CD1c-positive myeloid dendritic cell (primary cell): Measurements from ENCODE around the gene LZTS2.

Experiments
- DNase-seq: peaks from one replicate; pipeline ENCODE4 v3.0.0-alpha.2; 2016; ENCODE audit errors: extremely low spot score

The LZTS2 gene

DNA sequence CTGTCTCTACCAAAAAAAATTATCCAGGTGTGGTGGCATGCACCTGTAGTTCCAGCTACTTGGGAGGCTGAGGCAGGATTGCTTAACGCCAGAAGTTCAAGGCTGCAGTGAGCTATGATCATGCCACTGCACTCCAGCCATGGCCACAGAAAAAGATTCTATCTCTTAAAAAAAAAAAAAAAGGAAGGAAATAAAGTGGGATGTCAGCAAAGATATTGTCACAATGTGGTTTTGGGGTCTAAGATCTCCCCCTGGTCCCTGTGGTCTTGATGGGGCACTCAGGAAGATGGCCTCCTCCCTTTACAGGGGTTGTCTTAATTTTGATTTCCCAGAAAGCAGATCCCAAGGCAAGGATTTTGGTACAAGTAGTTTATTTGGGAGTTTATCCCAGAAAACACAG is 54.7 kb downstream of the LZTS2 start:
- DNase-seq, result no peak

DNA sequence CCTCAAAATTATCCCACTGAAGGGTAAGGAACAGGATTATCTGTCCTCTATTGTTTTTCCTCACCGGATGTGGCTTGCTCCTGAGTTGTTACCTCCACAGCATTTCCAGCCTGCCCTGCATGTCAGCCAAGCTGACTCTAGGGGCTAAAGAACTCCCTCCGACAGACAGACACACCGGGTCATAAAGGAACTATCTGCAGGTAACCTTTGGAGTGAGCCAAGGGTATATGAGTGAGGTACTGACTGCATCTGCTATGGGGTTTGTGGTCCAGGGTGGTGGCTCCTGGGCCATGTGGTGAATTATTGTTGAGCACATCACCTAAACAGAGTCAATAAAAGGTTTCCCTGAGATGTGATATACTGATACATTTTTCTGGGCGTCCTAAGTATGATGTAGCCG is 55.3 kb downstream of the LZTS2 start:
- DNase-seq, result no peak

DNA sequence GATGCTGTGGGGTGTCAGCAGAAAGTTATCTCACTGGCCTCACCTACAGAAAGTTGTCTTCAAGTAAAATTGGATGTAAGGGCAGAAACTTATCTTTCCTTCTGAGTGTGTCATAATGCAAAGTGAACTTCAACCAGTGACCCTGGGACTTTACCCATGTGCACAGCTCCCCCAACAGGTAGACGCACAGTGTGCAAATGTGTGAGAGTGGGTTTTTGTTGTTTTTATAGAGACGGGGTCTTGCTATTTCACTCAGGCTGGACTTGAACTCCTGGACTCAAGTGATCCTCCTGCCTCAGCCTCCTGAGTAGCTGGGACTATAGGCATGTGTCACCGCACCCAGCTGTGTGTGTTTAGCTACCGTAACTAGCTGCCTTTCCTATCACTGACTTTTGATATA is 55.8 kb downstream of the LZTS2 start:
- no peak for DNase-seq

DNA sequence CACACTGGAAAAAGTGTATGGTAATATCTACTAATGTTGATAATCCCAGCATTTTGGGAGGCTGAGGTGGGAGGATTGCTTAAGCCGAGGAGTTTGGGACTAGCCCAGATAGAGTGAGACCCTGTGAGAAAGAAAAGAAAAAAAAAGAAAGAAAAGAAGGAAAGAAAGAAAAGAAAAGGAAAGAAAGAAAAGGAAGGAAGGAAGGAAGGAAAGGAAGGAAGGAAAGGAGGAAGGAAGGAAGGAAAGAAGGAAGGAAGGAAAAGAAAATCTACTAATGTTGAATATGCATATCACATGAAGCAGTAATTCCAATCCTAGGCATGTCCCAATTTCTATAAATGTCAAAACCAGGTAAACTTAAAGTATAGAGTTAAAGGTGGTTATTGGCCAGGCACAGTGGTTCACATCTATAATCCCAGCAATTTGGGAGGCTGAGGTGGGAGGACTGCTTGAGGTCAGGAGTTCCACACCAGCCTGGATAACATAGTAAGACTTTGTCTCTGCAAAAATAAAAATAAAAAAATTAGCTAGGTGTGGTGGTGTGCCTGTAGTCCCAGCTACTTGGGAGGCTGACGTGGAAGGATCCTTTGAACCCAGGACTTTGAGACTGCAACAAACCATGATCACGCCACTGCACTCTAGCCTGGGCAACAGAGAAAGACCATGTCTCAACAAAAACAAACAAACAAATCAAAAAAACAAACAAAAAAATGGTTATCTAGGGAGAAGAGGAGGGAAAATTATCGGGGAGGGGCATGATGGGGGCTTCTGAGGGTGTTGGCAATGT is 57.0 kb downstream of the LZTS2 start:
- no peak for DNase-seq
